Lower leg skin (tissue), 3 donors: Measurements from ENCODE around the gene EXOC6B.

ENCODE experiments used
- CTCF ChIP-seq, 3 donors: fragments of 450-650 bp; IDR thresholded peaks; one replicate each; pipeline ENCODE4 v1.5.1; 2016; ENCODE audit warnings: antibody characterized with exemption in 3 of 3, mild to moderate bottlenecking in 3 of 3, moderate library complexity in 2 of 3
- POLR2A ChIP-seq, 2 donors: fragments of 450-650 bp; IDR thresholded peaks; one replicate each; pipeline ENCODE4 v1.6.1; 2016 to 2017; ENCODE audit warnings: antibody characterized with exemption in 2 of 2, mild to moderate bottlenecking in 1 of 2, moderate library complexity in 1 of 2

- TF ChIP-seq POLR2A (IDR thresholded peaks at IDR 0.05) (no peak), CTCF (IDR thresholded peaks at IDR 0.05) (no peak)
Observed at GRCh38 chr2:72275084-72275483, 550.7 kb downstream of the EXOC6B start.
